Fibroblast of villous mesenchyme (primary cell): ENCODE data around the gene SORCS2. TPM values are rescaled to one million over a fixed set of nuclear protein-coding genes. Genes with fewer than 3 reads are reported as not detected.

Source experiments
- DNase-seq: peaks from one replicate; pipeline ENCODE4 v3.0.0-alpha.2; 2010; ENCODE audit warnings: low read depth
- H3K4me3 ChIP-seq: 2 replicates; pipeline ENCODE4 v1.5.1; 2011; ENCODE audit warnings: low read depth, mild to moderate bottlenecking, low read length
- CTCF ChIP-seq: IDR thresholded peaks from 2 replicates; pipeline ENCODE4 v1.5.1; 2012; ENCODE audit warnings: low read depth, mild to moderate bottlenecking, low read length; ENCODE audit not compliant: insufficient read depth
- total RNA-seq: library from RNA; depleted of rRNA; stranded (reverse); fragments of >200 nt; gene quantifications from 2 replicates; pipeline ENCODE4 v1.2.3, GENCODE V29; 2012

Gene SORCS2
- total RNA-seq, 1 donor, result under 0.01 TPM

GRCh38 chr4:7411896-7412553 lies 219.7 kb downstream of the SORCS2 start:
- no peak overlapping the region for H3K4me3 ChIP-seq
- no peak for TF ChIP-seq CTCF
- DNase-seq, result no peak

GRCh38 chr4:7412554-7412912 lies 220.2 kb downstream of the SORCS2 start:
- TF ChIP-seq CTCF, result no peak
- no peak for DNase-seq
- H3K4me3 ChIP-seq, result no peak overlapping the region

GRCh38 chr4:7414046-7414445 lies 221.7 kb downstream of the SORCS2 start:
- TF ChIP-seq CTCF, result no peak
- no peak for DNase-seq
- no peak overlapping the region for H3K4me3 ChIP-seq

- no peak for TF ChIP-seq CTCF
- no peak overlapping the region for H3K4me3 ChIP-seq
- no peak for DNase-seq
Observed at GRCh38 chr4:7414736-7415510, 222.6 kb downstream of the SORCS2 start.

GRCh38 chr4:7415927-7416686 lies 223.8 kb downstream of the SORCS2 start:
- TF ChIP-seq CTCF, result no peak
- DNase-seq, result no peak

GRCh38 chr4:7416745-7417432 lies 224.6 kb downstream of the SORCS2 start:
- DNase-seq, result no peak
- no peak overlapping the region for H3K4me3 ChIP-seq
- TF ChIP-seq CTCF, result no peak

More at GRCh38 chr4:7415927-7416686, 223.8 kb downstream of the SORCS2 start:
- no peak overlapping the region for H3K4me3 ChIP-seq
